Measurements from ENCODE around the gene GPC6. TPM values are rescaled to one million over a fixed set of nuclear protein-coding genes. Genes with fewer than 3 reads are reported as not detected.

Gene GPC6
- total RNA-seq, 4 donors from 2014 or later = 2.7 to 5.7 (median 4.4) TPM

DNA sequence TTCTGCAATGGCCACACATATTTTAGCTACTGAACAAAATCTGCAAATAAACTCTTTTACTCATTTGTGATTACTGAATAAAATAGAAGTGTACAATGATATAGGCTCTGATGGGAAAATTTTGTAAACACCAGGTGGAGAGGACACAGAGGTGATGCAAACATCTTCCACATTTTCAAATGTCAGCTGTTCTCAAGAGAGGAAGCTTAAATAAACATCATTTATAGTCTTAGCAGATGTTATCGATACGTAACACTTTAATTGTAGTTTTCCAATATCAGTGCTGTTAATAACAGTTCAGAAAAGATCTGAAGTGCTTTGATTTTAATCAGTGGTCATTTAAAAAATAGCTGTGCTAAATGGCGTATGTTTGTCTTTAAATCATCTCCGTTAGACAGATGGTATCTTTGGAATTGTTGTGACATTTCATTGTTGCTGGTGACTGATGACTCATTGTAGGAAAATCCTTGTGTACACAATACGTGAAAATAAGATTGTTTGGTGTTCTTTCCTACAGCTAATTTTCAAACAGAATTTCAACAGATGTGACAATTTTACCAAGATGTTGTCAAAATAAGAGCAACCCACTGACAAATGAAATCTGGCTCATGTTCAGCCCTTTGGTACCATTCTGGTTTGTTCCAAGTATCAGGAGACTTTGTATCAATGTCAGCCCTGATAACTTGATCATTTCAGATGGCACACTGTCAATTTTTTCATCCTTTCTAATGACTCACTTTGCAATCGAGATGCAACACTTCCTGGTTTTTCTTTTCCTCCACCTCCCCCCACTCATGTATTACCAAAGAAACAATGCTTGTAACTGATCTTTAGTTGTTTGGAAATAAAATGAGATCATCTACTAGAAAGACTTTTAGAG is 736.9 kb downstream of the GPC6 start:
- 38% methylated on average over 6 of the region's 6 CpGs for WGBS
- Histone ChIP-seq H3K27me3 (no peaks in the 10 kb centered on the region), H3K4me3 (no peak overlapping the region), H3K9me3 (no peaks in the 10 kb centered on the region), H3K36me3 (no peaks in the 10 kb centered on the region), H3K4me1 (no peaks in the 10 kb centered on the region), H3K27ac (no peak overlapping the region)
- no peak for DNase-seq (ENCODE audit: low spot score in 2 of 2)
- no peak for TF ChIP-seq EP300 (IDR thresholded peaks at IDR 0.05)
- no peak for TF ChIP-seq POLR2AphosphoS5 (IDR thresholded peaks at IDR 0.05)
- TF ChIP-seq POLR2A (IDR thresholded peaks at IDR 0.05) = no peak
- TF ChIP-seq, protein P1, sequence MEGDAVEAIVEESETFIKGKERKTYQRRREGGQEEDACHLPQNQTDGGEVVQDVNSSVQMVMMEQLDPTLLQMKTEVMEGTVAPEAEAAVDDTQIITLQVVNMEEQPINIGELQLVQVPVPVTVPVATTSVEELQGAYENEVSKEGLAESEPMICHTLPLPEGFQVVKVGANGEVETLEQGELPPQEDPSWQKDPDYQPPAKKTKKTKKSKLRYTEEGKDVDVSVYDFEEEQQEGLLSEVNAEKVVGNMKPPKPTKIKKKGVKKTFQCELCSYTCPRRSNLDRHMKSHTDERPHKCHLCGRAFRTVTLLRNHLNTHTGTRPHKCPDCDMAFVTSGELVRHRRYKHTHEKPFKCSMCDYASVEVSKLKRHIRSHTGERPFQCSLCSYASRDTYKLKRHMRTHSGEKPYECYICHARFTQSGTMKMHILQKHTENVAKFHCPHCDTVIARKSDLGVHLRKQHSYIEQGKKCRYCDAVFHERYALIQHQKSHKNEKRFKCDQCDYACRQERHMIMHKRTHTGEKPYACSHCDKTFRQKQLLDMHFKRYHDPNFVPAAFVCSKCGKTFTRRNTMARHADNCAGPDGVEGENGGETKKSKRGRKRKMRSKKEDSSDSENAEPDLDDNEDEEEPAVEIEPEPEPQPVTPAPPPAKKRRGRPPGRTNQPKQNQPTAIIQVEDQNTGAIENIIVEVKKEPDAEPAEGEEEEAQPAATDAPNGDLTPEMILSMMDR (IDR thresholded peaks at IDR 0.05) = no peak

DNA sequence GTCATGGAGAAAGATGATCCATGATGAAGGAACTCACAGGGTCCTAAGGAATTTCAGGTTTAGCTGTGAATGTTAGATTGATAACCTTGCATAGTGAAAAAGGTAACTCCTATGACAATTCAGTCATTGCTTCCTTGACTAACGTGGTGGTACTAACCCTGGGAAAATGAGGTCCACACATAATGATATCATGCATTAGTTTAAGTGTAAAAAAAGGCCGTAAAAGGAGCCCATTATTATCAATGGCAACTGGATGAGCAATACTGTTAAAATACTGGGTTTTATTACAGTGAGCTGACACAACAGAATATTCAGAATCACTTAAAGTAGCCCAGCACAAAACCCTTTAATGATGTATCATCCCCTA is 737.5 kb downstream of the GPC6 start:
- H3K27ac ChIP-seq = no peak overlapping the region
- H3K4me3 ChIP-seq = no peak overlapping the region
- H3K9me3 ChIP-seq = no peaks in the 10 kb centered on the region
- H3K27me3 ChIP-seq = no peaks in the 10 kb centered on the region
- 83% methylated on average over 2 of the region's 2 CpGs for WGBS
- no peak for DNase-seq (ENCODE audit: low spot score in 2 of 2)
- TF ChIP-seq, protein P1 (IDR thresholded peaks at IDR 0.05) = no peak
- TF ChIP-seq EP300 (IDR thresholded peaks at IDR 0.05) (no peak), POLR2A (IDR thresholded peaks at IDR 0.05) (no peak), POLR2AphosphoS5 (IDR thresholded peaks at IDR 0.05) (no peak)
- H3K4me1 ChIP-seq = no peaks in the 10 kb centered on the region
- H3K36me3 ChIP-seq = no peaks in the 10 kb centered on the region

DNA sequence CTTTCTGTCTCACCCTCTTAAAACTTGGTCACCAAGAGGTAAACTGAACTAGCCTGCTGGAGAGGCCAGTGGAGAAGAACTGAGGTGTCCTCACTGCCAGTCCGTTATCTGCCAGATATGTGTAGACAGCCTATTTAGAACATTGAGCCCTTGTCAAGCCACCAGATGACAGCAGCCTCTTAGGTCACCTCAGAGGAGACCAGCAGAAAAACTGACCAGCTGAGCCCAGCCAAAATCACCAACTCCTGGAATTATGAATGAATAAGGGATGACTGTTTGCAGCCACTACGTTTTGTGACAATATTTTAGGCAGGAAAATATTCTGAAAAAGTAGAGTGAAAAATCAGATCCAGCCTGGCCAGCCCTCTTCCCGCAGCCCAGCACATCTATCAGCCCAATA is 739.0 kb downstream of the GPC6 start:
- no peaks in the 10 kb centered on the region for H3K36me3 ChIP-seq
- WGBS = 78% methylated on average over 3 of the region's 3 CpGs
- no peak for DNase-seq (ENCODE audit: low spot score in 2 of 2)
- no peak overlapping the region for H3K4me3 ChIP-seq
- no peak overlapping the region for H3K27ac ChIP-seq
- TF ChIP-seq, protein P1 (IDR thresholded peaks at IDR 0.05) = no peak
- TF ChIP-seq POLR2A (IDR thresholded peaks at IDR 0.05) (no peak), POLR2AphosphoS5 (IDR thresholded peaks at IDR 0.05) (no peak), EP300 (IDR thresholded peaks at IDR 0.05) (no peak)
- no peaks in the 10 kb centered on the region for H3K4me1 ChIP-seq
- H3K27me3 ChIP-seq = no peaks in the 10 kb centered on the region
- no peaks in the 10 kb centered on the region for H3K9me3 ChIP-seq

- Histone ChIP-seq H3K9me3 (no peaks in the 10 kb centered on the region), H3K27me3 (no peaks in the 10 kb centered on the region), H3K4me3 (no peak overlapping the region), H3K36me3 (no peaks in the 10 kb centered on the region), H3K4me1 (no peaks in the 10 kb centered on the region), H3K27ac (no peak overlapping the region)
- TF ChIP-seq EP300 (IDR thresholded peaks at IDR 0.05) (no peak), POLR2AphosphoS5 (IDR thresholded peaks at IDR 0.05) (no peak), POLR2A (IDR thresholded peaks at IDR 0.05) (no peak)
- TF ChIP-seq, protein P1 (IDR thresholded peaks at IDR 0.05) = no peak
- no peak for DNase-seq (ENCODE audit: low spot score in 2 of 2)
- WGBS = 96% methylated on average over 2 of the region's 2 CpGs
These were observed 739.8 kb downstream of the GPC6 start for GRCh38 chr13:93966267-93966936.

DNA sequence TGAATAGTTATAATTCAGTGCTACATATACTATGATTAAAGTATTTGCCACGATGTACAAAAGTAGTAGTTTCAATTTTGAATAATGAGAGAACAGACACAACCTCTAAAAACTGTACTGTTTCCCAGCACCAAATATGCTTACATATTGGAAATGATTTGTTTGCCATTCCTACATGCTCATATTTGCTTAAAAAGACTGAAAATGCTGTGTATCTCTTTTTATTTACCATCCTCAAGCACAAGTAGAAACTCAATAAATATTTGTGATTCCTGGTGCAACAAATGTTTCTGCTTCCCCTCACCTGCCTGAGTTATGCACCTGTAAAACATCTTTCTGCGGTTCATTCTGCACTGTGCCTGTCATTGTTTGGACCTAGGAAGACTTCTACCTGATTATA is 740.7 kb downstream of the GPC6 start:
- H3K27me3 ChIP-seq = no peaks in the 10 kb centered on the region
- no peak for DNase-seq (ENCODE audit: low spot score in 2 of 2)
- TF ChIP-seq, protein P1 (IDR thresholded peaks at IDR 0.05) = no peak
- TF ChIP-seq EP300 (IDR thresholded peaks at IDR 0.05) (no peak), POLR2AphosphoS5 (IDR thresholded peaks at IDR 0.05) (no peak)
- WGBS = 78% methylated on average over 2 of the region's 2 CpGs
- H3K36me3 ChIP-seq = no peaks in the 10 kb centered on the region
- H3K4me1 ChIP-seq = no peaks in the 10 kb centered on the region
- no peak overlapping the region for H3K4me3 ChIP-seq
- no peak overlapping the region for H3K27ac ChIP-seq
- no peaks in the 10 kb centered on the region for H3K9me3 ChIP-seq

All from suprapubic skin (tissue), 4 donors.